ENCODE data around the gene BHLHA9. TPM values are rescaled to one million over a fixed set of nuclear protein-coding genes. Genes with fewer than 3 reads are reported as not detected.

Gene BHLHA9
- total RNA-seq, 2 experiments from 2014 or later: not detected

- no peak for DNase-seq
- Mint-ChIP-seq H3K4me1 (no peaks in the 10 kb centered on the region), H3K36me3 (ENCODE audit: low read depth) (no peaks in the 10 kb centered on the region), H3K27me3 (peaks cover 13% of the 10 kb centered on the region), H3K4me3 (no peak overlapping the region), H3K27ac (no peak overlapping the region), H3K9me3 (no peaks in the 10 kb centered on the region)
- ChIA-PET CTCF (interaction anchor here (0.8 to 1.3 kb wide), 2 partner anchors 17 to 76 kb away, joined by 3 to 5 read pairs; no protein-coding TSS in a partner anchor), POLR2A (no interaction called here)
Measured at GRCh38 chr17:1315409-1315808, 45.2 kb downstream of the BHLHA9 start.

GRCh38 chr17:1315891-1316403 is 45.7 kb downstream of the BHLHA9 start:
- Mint-ChIP-seq H3K4me1 (no peaks in the 10 kb centered on the region), H3K9me3 (no peaks in the 10 kb centered on the region), H3K4me3 (no peak overlapping the region), H3K36me3 (ENCODE audit: low read depth) (no peaks in the 10 kb centered on the region), H3K27me3 (peaks cover 13% of the 10 kb centered on the region), H3K27ac (no peak overlapping the region)
- no peak for DNase-seq
- CTCF ChIA-PET: interaction anchor here (0.7 kb wide), 1 partner anchor 17 kb away, joined by 3 read pairs; no protein-coding TSS in a partner anchor
- POLR2A ChIA-PET: no interaction called here

Other genes starting within 250 kb of the BHLHA9 start
- gene ABR, start 90.5 kb upstream of the BHLHA9 start, total RNA-seq: 100 to 1,000 TPM; 145 to 163 TPM
- gene TRARG1, start 9.2 kb downstream of the BHLHA9 start, total RNA-seq: under 1 TPM; 0.27 to 0.52 TPM
- gene YWHAE, start 129.8 kb downstream of the BHLHA9 start, total RNA-seq: 100 to 1,000 TPM; 340 to 435 TPM
- gene CRK, start 185.8 kb downstream of the BHLHA9 start, total RNA-seq: 10 to 100 TPM; 17.5 to 18.4 TPM
- 10 to 100 TPM; 26.7 to 34.1 TPM for gene MYO1C, start 222.2 kb downstream of the BHLHA9 start, total RNA-seq
- gene INPP5K, start 246.2 kb downstream of the BHLHA9 start, total RNA-seq: 10 to 100 TPM; 50.3 to 56.9 TPM

Measured in activated CD4-positive, alpha-beta T cell treated with anti-CD3 and anti-CD28 coated beads, Interleukin-2, amount 10 ng/mL, durations not matched to agents 7 days and 5 days (primary cell).